Measurements from ENCODE around the gene KIF12.

Gene KIF12

DNA sequence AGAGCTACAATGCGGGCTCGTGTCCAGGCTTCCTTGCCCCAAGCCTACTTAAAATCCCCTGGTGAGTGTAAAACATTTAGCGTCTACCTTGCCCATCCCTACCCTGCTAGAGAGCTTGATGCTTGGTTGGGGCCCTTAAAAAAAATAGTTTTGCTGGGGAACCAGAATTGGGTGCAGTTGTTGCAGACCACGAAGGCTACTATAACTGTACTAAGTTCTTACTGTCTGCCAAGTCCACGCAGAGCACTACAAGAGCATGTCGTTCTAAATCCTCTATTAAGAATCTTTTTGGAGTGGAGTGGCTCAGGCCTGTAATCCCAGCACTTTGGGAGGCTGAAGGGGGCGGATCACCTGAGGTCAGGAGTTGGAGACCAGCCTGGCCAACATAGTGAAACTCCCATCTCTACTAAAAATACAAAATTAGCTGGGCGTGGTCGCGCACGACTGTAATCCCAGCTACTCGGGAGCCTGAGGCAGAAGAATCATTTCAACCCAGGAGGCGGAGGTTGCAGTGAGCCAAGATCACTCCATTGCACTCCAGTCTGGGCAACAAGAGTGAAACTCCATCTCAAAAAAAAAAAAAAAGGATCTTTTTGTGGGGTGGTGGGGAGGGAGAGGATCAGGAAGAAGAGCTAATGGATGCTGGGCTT is 16.2 kb downstream of the KIF12 start:
- peak; percentile 73 for DNase-seq

DNA sequence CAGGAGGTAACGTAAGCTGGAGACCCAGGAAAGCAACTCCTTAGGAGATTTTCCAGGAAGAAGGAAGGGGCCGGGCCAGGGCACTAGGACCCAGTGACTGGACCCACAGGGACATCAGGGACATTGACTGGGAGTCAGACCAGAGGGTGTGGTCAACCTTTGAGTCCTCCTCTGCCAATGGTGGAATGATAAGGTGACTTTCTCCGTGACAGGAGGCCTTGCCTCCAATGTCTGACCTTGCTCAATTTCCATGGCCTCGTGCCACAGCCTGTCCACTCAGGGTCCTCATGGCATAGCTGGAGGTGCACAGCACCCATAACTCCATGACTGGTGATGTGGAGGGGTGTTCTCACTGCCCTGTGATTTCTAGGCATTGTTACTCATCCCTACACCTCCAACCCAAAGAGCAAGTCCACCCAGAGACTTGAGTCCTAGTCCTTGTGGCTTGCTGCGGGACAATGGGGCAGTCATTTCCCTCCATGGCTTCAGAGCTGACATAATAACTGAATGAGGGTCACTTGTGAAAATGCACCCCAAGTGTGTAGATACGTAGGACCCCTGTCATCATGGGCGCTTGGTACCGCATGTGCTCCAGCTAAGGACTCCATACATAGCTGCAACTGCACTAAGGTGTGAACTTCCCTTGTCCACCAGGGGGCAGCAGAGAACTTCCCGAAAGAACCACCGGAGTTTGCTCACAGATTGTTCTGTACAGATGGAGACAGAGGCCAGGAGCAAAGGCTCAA is 16.9 kb downstream of the KIF12 start:
- peak; percentile 97 for DNase-seq

DNA sequence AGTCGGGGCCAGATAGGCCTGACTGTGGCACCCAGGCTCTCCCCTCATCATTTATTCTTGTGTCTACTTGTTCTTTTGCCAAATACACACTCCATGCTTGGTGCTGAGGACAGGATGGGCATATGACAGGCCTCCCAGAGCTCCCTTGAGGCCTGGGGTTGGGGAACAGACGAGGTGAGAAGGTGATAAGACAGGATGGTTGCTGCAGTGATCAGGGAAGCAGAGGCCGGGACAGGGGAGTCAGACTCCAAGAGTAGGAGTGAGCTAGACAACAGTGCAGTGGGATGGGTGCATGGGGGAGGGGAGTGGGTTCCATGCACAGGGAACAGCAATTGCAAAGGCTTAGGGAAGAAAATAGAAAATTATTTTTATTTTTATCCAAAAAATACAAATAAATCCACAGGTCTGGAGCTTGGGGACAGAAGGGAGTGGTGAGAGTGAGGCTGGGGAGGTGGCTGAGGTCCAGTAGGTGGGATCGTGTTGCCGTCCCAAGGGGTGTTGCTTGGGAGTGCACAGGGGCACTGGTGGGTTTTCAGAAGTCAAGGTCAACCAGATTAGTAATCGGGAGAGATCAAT is 17.6 kb downstream of the KIF12 start:
- DNase-seq = no peak

DNA sequence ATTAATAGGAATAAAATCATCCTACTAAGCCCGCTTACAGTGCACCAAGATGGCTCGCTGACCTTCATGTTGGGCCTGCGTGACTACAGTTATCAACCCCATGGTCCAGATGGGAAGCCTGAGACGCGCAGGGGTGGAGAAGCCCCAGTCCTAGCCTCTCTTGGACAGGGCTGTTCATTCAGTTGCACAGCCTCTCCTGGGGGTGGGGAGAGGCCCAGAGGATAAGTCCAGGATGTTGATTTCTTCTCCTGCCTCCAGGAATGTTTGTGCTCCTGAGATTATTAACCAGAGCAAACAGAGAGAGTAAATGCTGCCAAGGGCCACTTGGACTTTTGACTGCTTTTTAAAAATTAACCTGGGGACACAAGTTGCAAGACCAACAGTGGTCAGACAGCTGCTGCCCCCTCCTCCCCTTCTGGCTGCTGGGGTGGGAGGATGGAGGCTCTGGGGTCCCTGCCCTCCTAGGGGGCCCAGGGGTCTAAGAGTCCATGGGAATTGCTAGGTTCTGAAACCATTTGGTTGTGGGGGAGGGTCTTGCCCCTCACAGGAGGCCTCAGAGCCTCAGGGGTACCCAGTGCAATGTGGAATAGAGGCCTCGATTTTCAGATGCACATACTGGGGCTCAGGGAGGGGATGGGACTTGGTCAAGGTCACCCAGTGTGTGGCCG is 18.2 kb downstream of the KIF12 start:
- no peak for DNase-seq

DNA sequence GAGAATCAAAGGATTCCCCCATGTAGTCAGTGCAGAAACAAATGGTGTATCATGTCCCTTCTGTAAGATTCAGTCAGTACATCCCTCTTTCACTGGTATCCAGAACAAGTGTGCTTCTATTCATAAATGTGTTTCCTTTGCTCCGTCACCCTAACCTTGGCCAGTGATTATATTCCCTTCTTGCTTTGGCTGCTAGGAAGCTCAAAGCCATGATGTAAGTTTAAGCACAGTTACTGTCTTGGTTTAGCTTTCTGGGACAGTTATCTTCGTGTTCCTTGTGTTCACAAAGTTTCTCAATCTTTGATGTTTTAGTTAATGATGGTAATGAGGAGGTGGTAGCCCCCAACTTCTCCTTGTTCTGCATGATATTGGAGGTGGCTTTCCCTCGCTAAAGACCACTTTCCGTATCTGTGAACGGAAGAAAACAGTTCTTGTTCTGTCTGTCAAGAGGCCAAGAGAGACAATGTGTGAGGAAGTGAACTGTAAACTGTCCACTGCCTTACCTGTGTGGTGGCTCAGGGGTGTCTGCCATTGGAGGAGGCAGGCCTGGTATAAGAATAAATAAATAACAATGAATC is 18.8 kb downstream of the KIF12 start:
- no peak for DNase-seq

DNA sequence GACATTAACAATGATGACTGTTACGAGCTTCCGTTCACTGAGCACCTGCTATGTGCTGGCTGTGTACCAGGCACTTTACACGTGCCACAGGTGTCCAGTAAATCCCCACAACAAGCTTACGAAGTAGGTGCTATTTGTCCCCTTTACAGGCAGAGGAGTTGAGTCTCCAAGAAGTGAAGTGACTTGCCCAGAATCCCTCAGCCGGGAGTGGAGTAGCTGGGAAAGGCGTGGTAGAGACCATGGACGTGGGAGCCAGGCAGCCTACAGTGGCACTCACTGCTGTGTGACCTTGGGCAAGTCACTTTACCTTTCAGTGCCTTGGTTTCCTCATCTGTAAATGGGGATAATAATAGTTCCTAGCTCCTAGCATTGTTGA is 20.3 kb downstream of the KIF12 start:
- no peak for DNase-seq

DNA sequence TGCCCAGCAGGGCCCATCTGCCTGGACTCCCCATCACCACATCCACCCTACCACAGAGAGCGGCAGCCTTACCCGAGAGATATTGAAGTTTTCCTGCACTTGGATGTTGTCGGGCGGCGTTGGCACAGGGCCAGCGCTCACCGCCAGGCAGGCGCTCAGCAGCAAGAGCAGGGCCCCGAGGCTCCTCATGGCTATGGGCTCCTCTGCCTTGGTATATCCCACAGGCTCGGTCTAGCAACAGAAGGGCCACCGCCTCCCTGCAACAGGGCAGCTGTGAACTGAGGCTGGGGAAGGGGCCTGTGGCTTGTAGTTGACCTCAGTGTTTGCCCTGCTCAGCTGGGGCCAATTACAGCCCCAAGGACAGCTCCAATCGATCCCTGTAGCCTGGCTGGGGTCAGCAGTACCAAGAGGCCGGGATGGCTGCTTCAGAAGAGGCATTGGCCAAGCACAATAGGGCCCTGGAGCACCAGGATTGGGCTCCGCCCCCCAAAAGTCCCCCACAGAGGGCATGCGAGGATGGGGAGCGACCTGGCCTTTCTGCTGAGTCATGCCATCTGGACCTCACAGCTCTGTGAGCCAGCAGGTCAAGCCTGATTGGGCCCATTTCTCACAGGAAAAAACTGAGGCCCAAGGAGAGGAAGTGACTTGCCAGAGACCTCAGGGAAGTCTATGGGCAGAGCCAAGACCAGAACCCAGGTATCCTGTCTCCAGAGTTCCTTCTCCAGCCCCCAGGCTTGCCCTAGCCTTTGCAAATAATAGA is 20.9 kb downstream of the KIF12 start, which contains the start of gene AMBP:
Gene AMBP (minus strand): TSS at position 280 of the 760 bp plus-strand sequence. CDS start 91 bp downstream, at position 189.
- DNase-seq = peak; percentile 42

DNA sequence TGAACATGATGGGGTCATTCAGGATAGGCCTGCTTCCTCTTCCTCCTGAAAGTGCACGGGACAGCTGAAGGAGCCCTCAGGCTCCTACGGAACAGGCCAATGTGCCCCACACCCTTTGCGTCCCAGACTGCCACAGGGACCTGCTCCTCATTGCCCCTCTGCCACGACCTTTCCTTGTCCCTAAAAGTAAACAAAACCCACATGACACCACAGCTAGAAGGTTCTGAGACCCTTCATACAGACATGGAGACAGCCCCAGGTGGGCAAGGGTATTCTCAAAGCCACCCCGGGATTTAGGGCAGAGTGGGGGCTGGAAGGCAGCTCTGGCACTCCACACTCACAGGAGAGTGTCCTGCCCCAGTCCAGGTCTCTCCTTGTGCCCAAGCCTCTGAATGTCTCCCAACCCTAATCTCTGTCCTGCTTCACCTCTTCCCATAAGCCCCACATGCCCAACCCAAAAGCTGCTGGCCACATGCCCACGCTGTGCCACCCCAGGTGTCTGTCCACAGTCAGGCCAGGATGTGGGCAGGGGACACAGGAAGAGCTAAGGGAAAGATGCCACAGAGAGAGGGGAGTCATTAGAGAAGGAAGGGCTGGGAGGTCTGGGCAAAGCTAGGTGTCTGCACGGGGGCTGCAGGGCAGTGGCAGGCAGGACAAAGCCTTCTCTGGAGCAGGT is 21.8 kb downstream of the KIF12 start:
- no peak for DNase-seq

DNA sequence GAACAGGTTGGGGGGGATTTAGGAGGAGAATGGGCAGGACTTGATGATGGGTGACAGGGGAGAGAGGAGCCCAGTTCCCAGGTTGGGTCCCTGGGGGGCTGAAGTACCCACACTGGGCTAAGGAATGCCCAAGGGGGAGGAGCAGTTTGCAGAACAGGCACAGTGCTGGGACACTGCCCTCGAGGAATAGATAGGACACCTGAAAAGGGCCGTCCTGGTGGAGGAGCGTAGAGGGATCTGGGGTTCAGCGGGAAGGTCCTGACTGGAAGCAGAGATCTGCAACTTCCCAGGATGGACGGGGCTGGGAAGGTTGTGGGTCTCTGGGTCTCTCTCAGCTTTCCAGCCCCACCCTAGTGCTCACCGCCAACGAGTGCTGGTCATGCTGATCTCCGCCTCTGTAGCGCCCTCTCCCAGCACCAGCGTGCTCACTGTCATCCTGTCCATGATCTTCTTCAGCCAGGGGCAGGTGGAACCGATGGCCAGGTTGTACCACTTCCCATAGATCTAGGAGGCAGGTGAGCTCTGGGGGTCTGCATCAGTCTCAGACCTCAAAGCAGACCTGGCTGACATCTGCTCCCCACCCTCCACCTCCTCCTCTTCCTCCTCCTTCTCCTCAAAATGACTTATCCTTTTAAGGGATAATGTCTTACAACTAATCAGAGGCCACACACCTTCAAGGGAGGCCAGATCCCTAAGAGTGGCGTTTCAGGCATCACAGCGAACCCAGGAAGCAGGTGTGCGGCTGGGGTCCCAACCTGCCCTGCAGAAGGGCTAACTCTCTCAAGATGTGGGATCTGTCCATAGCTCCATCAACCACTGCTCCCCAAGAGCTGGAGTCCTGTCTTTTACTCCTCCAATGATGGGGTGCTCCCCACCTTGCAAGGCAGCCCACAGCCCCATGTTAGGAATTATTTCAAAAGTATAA is 22.6 kb downstream of the KIF12 start:
- DNase-seq = peak; percentile 19

DNA sequence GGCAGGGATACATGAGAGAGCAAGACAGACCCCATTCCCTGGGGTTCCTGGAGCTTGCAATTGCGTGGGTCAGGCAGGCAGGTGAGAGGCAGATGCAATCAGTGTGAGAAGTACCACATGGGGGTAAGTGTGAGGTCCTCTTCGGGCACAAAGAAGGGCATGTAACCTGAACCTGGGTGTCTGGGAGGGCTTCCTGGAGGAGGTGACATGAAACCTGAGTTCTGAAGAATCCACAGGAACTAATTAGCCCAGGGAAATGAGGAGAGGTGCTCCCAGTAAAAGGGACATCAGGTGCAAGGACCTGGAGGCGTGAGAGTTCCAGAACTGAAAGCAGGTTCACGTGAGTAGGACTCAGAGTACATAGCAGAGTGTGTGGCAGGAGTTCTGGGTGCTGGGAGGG is 23.5 kb downstream of the KIF12 start:
- no peak for DNase-seq

DNA sequence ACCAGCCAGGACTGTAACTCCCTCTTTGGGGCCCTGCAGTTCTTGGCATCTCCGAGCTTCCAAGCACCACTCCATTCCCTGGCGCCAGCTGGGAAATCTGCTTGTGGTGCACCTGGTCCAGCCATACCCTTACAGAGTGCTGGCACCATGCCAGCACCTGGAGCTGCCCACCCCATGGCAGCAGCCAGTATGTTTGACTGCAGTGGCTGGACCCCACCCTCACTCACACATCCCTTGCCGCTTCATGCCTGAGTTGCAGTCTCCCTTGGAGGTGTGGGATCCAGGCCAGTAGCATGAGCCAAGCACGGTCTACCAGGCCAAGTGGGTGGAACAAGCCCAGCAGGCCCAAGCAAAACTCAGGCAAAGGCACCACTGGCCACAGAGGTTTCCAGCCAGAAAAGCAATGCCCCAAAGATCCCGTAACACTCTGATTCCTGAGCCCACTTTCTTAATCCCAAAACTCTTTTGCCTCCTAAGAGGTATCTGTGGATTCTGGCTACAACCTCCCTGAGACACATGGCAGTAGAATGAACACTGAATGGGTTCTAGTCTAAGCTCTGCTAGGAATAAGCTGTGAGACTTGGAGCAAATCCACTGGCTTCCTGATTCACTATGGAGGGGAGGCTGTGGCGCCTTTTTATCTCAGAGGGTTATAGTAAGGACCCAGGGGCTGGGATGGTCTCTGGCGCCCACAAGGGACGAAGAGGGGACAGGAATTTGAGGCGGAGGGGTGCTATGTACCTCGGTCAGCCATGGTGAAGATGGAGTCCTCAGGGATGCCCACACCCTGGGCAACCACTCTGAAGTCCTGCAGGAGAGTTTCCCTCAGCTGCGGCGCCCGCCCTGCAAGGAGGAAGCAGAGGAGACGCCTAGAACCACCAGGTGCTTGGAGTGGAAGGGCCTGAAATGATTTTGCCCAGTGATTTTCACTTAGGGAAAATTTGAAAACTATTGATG is 26.6 kb downstream of the KIF12 start:
- DNase-seq = peak; percentile 33

DNA sequence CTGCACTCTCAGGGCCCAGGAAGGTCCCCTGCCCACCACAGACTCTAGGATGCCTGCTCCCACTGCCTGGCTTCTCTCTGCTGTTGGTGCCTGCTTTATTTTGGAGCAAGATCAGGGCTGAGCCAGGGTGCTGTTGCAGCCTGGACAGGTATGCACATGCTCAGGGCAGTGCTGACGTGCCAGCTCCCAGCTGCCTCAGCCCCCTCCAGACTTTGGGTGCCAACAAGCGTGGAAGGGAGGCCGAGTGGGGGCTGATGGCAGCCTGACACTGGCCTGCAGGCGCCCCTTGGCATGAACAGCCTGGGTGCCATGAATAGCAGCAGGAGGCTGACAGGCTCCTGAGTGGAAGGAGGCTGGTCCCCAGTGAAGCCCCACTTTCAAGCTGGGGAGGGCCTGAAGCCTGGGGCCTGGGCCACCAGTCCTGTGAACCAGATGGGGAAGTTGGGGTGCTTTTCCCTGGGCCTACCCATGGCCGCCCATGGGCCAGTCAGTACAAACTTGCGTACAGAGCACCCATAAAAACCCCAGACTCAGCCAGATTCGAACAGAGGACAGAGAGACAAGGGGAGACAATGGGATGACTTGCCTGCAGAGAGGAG is 27.8 kb downstream of the KIF12 start:
- DNase-seq = no peak

DNA sequence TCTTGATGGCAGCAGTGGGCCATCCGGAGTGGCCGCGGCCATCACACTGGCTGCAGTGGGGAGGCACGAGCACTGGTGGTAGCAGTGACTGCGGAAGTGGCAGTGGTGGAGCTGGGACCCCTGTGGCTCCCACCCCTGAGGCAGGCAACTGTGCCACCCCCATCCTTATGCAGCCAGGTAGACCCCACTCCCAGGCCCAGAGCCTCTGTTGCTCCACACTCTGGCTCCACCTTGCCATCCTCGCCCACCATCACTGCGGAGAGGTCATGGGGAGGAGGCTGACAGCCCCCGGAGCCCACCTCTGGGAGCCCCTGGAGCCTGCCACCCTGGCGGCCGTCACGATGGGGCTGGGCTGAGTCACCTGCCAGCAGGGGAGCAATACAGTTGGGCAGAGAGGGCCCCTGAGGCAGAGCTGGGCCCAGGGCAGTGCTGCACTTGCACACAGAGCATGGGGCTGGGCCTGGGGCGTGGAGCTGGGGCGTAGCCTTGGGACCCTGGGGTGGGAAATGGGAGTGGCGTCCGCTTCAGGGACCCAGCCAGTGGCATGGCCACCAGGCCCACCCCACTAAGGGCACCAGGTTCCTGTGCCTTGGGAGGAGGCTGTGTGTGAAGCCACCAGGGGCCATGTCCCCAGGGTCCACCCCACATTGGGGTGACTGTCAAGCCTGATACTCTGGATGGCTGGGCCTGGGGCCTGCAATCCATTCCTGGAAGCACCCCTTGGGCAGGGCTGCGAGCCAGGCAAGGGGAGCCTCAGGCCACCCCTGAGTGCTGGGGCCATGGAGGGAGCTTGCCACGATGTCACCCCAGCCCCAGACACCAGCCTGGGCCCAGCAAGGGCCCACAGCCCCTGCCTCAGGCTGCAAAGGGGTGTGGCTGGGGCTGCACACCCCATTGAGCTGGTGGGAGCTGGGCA is 28.6 kb downstream of the KIF12 start:
- no peak for DNase-seq

DNA sequence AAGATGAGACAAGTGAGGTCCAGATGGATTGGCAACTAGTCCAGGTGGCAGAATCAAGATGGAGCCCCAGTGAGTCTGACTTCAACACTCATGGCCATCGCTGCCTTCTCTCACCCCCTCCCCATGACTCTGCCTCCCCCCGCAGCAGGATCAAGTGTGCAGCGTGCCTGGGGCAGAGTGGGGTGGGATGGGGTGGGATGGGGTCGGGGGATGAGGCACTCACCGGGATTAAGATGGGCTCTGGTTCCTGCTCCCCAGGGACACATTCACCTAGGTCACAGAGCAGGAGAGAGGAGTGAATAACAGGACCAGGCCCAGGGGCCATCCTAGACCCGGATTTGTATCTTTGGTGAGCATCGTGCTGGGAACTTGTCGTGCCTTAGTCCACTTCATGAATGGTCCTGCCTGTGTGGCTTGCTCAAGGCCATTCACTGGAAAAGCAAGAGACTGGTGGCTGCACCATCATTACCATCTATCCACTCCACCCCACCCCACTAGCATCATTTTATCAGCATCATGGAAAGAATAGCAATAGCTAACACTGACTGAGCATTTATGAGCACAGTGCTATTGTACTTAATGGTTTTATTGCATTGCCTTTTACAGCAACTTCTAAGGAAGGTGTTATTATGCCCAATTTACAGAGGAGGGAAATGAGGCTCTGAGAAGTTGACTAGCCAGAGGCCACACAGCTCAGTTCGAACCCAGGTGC is 29.5 kb downstream of the KIF12 start:
- DNase-seq = peak; percentile 61

DNA sequence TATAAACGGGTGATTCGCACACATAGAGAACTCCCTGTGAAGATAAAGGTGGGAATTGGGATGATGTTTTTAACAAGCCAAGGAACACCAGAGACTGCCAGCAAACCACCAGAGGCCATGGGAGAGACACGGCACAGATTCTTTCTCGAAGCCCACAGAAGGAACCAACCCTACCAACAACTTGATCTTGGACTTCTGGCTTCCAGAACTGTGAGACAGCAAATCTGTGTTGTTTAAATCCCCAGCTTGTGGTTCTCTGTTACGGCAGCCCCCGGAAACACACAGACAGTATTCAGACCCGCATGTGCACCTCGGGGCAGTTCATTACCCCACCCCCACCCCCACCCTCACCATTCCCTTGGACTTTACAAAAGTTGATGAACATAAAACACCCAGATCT is 33.8 kb downstream of the KIF12 start:
- no peak for DNase-seq

DNA sequence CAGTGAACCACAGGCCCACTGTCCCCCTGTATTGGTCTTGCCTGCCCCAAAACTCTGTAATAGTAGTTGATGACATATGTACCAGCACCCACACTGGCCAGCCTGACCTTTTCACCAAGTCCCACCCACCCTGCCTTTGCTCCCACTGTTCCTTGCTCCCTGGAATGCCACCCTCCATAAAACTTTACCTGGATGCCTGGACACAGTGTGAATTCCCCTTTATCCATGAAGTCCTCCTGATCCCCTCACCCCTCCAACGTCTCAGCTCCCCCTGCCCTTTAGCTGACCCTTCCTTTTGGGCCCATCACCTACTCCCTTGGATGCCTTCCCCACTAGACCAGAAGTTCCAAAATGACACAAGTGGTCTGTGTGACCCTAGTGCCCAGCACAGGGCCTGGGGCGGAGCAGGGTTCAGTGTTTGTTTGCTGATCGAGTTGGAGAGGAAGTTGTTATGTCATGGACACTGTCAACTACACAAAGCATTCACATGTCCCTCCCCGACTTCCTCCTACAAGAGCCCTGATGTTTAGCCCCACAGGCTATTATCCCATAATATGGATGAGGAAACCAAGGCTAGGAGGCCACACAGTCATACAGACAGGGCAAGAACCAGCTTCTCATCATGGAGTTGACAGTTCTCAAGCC is 37.1 kb downstream of the KIF12 start:
- DNase-seq = no peak

DNA sequence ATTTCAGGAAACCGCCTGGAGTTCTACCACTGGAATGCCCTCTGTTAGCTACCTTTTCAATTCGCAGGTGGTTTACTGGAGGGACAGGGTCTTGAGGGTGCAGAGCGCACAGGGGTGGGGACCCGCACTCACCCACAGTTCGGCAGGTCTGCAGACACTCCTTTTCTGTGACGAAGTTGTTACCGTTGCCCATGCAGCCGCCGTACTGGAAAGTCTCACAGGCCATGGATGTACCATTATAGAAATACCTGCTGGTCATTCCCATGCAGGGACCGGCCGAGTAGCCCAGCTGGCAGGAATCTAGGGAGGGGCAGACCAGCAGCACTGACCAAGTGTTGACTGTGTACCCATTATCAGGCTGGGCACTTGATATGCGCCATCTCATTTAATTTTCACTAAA is 37.8 kb downstream of the KIF12 start:
- DNase-seq = no peak

Data from NCI-H82 (cell line).